HG02623 (cell line): Measurements from ENCODE around the gene ZFP91.

Experiments used
- ATAC-seq: cut with Tn5 transposase; IDR thresholded peaks from one replicate; pipeline ENCODE4 v1.9.1; 2021; ENCODE audit warnings: moderate library complexity; ENCODE audit not compliant: unreplicated experiment

Gene ZFP91

DNA sequence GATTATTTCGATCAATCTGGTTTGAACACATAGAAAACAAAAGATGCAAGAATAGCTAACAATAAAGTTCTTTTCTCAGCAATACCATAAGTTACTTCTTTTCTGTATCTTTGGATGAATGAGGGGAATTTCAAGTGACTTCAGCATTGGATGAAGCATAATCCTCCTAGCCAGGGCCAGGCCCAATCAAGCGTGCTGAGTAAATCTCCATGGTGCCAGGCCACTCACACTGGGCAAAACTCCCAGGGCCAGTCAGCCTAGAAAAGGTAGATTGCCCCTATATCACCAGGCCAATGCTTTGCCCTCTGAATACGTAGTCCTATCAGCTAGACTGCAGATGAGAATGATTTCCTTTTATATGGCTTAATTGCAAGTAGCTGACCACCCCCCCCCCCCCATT is 49.6 kb downstream of the ZFP91 start:
- no peak for ATAC-seq

DNA sequence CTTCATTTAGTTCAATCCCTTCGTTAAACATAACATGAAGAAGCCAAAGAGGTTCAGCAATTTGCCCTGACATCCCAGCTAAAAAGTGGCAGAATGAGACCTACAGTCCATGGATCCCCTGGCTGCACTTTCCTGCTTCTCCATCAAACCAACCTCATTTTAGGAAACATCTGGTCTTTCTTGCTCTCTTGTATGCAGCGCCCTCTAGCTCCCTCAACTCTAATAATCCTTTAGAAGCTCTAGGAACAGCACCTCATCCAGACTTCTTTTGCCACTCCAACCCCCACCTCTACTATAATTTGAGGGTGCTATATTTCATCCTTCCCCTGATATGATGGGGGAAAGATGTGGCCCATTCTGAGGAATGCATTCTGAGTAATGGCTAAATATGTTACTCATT is 51.0 kb downstream of the ZFP91 start:
- no peak for ATAC-seq

DNA sequence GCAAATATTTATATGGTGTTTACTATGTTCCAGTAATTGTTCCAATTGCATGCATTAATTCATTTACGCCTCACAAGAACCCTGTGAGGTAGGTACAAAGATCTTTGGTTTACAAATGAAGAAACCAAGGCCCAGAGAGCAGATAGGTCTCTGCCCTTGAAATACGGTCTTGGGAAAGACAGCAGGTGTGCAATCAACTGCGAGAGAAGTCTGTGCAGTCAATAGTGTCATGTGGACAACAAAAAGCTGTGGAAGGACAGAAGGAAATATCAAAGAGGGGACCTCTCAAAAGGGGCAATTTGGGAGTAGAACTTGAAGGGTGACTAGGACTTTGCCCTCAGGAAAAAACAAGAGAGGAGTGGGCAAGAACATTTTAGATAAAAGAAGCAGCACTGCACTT is 52.5 kb downstream of the ZFP91 start:
- ATAC-seq, result no peak

DNA sequence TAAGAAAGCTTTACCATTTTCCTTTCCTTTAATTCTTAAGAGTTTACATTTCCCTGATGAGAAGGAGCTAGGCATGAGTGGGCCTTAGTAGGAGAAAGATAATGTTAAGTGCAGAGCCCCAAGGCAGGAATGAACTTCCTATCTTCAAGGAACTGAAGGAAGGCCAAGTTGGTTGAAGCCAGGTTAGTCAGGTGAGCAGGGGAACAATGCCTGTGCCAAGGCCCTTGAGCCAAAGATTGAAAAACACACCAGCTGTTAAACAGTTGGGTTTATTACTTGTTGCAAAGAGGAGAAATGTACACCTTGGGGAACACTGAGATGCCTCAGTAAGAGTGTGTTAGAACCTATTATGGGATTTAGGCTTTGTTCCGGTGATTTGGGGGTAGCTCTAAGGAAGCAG is 53.6 kb downstream of the ZFP91 start:
- ATAC-seq, result no peak

GRCh38 chr11:58636587-58636986 is 57.7 kb downstream of the ZFP91 start:
- ATAC-seq, result no peak

DNA sequence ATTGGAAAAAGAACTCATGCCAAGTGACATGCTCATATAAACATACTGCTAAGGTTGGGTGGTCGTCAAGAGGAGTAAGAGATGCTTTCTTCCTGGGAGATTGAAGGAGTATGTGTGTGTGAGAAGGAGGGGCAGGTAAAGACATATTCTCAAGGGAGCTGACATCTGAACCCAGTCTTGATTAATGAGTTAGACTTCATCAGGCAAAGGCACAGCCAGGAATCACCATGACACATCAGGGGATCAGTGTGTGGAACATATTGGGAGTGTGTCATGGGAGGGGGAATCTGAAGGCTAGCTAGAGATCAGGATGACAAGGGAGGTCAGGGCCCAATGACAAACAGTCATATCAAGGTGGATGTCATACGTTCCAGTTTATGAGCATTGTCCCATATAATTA is 58.5 kb downstream of the ZFP91 start:
- ATAC-seq, result no peak

- no peak for ATAC-seq
Observed at GRCh38 chr11:58639103-58639502, 60.2 kb downstream of the ZFP91 start.

- ATAC-seq, result no peak
Observed at GRCh38 chr11:58639669-58640068, 60.8 kb downstream of the ZFP91 start.

DNA sequence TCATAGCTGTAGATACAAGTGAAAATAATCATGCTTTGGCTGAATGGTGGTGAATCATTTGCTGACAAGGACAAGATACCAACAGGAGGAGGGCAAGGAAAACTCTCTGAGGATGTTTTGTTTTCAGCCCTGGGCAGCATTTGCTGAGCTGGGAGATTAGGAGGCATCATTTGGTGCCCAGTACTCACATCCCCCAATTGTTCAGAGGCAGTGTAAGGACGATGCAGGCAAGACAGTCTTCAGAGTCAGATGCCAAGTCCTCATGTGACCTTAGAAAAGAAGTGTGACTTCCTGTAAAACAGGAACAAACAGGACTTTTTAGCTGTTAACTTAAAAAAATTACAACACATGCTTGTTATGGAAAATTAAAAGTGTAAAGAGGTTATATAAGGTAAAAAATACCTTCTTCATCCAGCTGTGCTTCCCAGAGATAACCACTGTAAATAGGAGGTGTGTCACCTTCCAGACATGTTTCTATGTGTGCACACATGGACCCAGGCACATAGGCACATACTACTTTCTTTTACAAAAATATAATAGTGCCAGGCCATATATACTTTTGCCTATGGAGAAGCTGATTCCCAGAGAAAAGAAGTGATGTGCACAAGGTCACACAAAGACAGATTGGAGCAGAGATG is 61.6 kb downstream of the ZFP91 start:
- ATAC-seq, result no peak

DNA sequence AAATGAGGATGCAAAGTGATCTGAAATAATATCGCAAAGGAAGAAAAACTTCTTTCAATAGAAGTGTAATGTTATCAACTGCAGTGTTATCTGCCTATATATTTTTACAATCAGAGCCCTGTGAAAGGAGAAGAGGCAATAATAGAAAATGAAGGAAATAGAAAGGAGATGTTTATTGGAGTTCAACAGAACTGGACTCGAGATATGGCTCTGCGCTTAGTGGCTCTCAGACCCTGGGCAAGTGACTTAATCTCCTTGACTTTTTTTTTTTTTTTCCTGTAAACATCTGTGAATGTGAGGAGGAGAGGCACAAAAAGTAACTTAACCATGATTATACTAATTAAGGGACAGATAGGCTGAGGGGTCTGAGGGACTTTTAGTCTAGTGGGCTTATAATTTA is 62.5 kb downstream of the ZFP91 start:
- no peak for ATAC-seq

DNA sequence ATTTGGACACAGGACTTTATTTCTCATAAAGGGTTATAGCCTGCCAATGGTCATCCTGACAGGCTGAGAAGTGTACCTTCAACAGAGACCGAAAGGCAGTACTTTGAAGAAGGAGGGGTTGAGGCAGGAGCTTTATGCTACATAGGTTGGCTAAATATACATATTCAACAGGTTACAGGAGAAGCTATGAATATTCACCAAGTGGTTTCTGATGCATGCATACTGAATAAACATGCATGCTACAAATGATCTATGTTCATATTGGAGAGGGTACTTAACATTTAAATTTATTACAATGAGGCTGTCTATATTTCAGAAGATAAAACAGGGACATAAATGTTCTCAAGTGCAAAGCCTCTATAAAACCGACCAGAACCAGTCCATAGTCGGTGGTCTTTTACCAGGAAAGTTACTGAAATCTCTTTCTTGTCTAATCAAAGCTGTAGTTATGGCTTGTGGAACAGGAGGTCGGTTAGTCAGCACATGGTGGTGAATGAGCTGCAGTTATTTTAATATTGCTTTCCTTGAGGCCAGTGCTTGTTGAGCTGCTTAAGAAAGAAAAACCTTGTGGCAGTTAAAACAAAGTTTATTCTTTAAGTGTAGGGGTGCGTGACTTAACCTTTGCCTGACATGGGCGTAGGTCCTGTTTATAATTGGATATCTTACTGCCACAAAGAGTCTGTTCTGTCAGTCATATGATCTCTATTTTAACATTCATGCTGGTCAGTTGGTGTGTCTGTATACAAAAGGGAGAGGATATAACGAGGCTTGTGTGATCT is 63.1 kb downstream of the ZFP91 start:
- ATAC-seq, result no peak

DNA sequence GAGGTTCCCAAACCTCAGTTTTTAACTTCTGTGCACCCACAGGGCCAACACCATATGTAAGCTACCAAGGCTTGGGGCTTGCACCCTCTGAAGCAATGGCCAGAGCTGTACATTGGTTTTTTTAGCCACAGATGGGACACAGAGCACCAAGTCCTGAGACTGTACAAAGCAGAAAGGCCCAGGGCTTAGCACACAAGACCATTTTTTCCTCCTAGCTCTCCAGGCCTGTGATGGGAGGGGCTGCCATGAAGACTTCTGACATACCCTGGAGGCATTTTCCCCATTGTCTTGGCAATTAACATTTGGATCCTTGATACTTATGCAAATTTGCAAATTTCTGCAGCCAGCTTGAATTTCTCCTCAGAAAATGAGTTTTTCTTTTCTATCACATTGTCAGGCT is 67.0 kb downstream of the ZFP91 start:
- ATAC-seq, result no peak

DNA sequence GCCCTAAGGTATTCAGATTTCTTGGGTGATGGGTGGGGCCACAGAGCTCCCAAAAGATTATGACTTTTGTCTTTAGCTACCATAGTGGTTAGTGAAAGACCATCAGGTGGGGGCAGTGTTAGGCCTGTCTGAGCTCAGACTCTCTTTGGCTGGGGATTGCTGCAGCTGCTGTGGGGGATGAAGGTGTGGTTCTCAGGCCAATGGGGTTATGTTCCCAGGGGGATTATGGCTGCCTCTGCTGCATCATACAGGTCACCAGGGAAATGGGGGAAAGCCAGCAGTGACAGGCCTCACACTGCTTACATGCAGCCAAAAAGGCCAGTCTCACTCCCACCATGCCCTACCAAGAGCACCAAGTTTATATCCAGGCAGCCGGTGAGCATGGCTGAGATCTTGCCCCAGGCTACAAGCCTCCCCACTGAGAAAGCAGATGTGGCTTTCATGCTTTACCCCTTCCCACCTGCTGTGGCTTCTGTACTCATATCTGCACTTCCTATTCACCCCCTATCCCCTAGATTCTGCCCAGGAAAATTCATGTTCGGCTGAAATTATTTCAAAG is 68.4 kb downstream of the ZFP91 start:
- ATAC-seq, result peak; percentile 82

- ATAC-seq, result no peak
Observed at GRCh38 chr11:58647866-58648265, 69.0 kb downstream of the ZFP91 start.

DNA sequence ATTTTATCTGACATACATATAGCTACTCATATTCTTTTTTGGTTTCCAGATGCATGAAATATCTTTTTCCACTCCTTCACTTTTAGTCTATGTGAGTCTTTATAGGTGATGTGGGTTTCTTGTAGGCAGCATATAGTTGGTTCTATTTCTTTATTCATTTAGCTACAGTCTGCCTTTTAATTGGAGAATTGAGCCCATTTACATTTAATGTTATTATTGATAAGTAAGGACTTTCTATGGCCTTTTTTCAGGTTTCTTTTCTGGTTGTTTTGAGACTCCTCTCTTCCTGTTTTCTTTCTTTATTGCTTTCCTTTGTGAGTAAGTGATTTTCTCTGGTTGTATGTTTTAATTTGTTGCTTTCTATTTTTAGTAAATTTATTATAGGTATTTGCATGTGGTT is 70.8 kb downstream of the ZFP91 start:
- no peak for ATAC-seq

- ATAC-seq, result no peak
Observed at GRCh38 chr11:58650496-58650895, 71.6 kb downstream of the ZFP91 start.

GRCh38 chr11:58652726-58653280 is 73.9 kb downstream of the ZFP91 start:
- ATAC-seq, result no peak

DNA sequence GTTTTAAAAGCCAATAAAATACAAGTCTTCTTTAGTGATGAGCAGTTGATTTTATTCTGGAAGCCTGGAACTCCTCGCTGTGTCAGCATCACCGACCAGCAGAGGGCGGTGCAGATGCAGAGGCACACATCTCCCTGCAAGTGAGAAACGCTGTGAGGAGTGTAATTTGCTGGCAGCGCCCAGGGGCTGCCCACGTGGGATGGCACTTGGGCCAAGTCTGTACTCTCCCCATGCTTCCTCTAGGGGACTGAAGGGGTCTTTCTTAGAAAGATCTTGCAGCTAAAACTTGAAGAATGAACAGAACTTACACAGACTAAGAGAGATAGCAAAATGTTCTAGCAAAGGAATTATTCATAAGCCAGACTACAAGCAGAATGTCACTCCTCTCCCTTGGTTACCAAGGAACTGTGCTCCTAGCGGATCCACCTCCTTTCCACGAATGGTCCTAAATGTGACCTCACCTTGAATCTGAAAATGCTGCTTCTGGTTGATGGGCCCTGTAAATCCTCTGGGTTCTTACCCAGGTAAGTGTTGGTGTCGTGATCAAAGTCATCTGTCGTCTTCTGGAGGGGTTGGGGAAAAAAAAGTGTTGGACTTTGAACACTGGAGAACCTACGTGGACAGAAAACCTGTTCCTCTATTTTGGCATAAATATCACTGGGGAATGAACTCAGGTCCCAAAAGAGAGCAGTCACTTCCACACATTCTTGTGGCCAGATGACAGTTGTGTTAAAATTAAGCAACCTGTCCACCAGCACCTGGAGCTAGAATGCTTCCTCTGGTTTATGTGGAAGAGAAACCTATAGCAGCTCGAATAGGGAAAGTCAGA is 75.4 kb downstream of the ZFP91 start:
- ATAC-seq, result peak; percentile 97

GRCh38 chr11:58654908-58655296 is 76.0 kb downstream of the ZFP91 start:
- no peak for ATAC-seq

- ATAC-seq, result no peak
Observed at GRCh38 chr11:58656348-58656747, 77.5 kb downstream of the ZFP91 start.

- no peak for ATAC-seq
Observed at GRCh38 chr11:58658623-58659022, 79.8 kb downstream of the ZFP91 start.
